Activated CD8-positive, alpha-beta memory T cell treated with anti-CD3 and anti-CD28 coated beads, Interleukin-2, amount 10 ng/mL, durations not matched to agents 7 days and 5 days (primary cell): Measurements from ENCODE around the gene COL2A1. TPM values are rescaled to one million over a fixed set of nuclear protein-coding genes. Genes with fewer than 3 reads are reported as not detected.
A peak's percentile ranks its signal among the peaks of the same experiment; 100 is the strongest.
"Not testable (repeated sequence)": the region's sequence is repeated elsewhere in the genome, so short reads cannot be mapped to it uniquely, and the experiment has no call there.

Experiments used
- ATAC-seq: fragments of 150-1000 bp; cut with Tn5 transposase; one replicate; pipeline ENCODE4 v1.10.0; 2021; ENCODE audit warnings: moderate library complexity
- CTCF ChIA-PET: fragments of 350-600 bp; sonication (Branson Sonifier 250); formaldehyde crosslinking; loops from one replicate; lab custom pipeline; 2021; ENCODE audit warnings: antibody characterized with exemption; lab: Charles Lee
- DNase-seq: peaks from one replicate; pipeline ENCODE4 v3.0.0-alpha.2; 2020
- H3K27ac Mint-ChIP-seq: one replicate; pipeline ENCODE4 v1.8.0; 2021; ENCODE audit warnings: mild to moderate bottlenecking, mixed read lengths
- H3K27me3 Mint-ChIP-seq: one replicate; pipeline ENCODE4 v1.8.0; 2021; ENCODE audit warnings: mixed read lengths
- H3K36me3 Mint-ChIP-seq: one replicate; pipeline ENCODE4 v1.8.0; 2021; ENCODE audit warnings: mild to moderate bottlenecking, mixed read lengths
- H3K4me1 Mint-ChIP-seq: one replicate; pipeline ENCODE4 v1.8.0; 2021; ENCODE audit warnings: mixed read lengths
- H3K4me3 Mint-ChIP-seq: one replicate; pipeline ENCODE4 v1.8.0; 2021; ENCODE audit warnings: mild to moderate bottlenecking, moderate library complexity, mixed read lengths
- H3K9me3 Mint-ChIP-seq: one replicate; pipeline ENCODE4 v1.8.0; 2022; ENCODE audit warnings: low read depth, mixed read lengths
- total RNA-seq, 2 experiments: library from RNA; stranded (reverse); gene quantifications; one replicate each; pipeline ENCODE4 v1.2.3, GENCODE V29; 2021

Gene COL2A1
- total RNA-seq, 2 experiments from 2014 or later = 0.33 TPM; not detected in 1

GRCh38 chr12:47965581-47965980 is 38.7 kb downstream of the COL2A1 start:
- H3K36me3 Mint-ChIP-seq = peaks cover 48% of the 10 kb centered on the region
- no peak for DNase-seq
- H3K4me3 Mint-ChIP-seq = peak overlapping the region; percentile 6
- no peak overlapping the region for H3K27ac Mint-ChIP-seq
- peaks cover 36% of the 10 kb centered on the region for H3K4me1 Mint-ChIP-seq
- peaks cover 26% of the 10 kb centered on the region for H3K27me3 Mint-ChIP-seq
- H3K9me3 Mint-ChIP-seq = no peaks in the 10 kb centered on the region
- CTCF ChIA-PET = interaction anchor here (2.9 to 4.2 kb wide), 3 partner anchors 15 to 192 kb away, joined by 13 to 30 read pairs (median 25); partner anchors contain the start of genes ASB8 and VDR
- ATAC-seq = no peak

DNA sequence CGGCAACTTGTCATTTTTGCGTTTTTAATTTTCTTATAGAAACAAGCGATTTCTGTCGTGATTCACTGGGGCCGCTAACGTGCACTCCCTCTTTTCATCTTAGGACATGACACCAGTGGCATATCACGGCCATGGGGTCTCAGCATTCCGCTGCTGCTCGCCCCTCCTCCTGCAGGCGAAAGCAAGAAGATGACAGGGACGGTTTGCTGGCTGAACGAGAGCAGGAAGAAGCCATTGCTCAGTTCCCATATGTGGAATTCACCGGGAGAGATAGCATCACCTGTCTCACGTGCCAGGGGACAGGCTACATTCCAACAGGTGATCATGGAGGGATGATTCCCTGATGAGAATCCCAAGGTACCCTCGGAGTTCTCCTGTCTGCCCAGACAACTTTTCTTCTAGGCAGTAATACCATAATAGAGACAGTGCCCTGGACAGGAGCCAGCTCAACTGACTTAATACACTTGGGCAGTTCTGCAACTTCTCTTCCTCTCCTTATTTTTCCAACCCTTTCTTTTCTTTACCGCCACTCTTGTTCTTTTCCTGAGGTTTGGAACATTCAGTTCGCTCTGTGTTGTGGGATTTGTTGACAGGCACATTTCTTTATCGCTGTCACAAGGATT is 40.1 kb downstream of the COL2A1 start:
- H3K9me3 Mint-ChIP-seq = no peaks in the 10 kb centered on the region
- peaks cover 44% of the 10 kb centered on the region for H3K36me3 Mint-ChIP-seq
- H3K27me3 Mint-ChIP-seq = peaks cover 38% of the 10 kb centered on the region
- H3K4me3 Mint-ChIP-seq = peak overlapping the region; percentile 94
- H3K27ac Mint-ChIP-seq = peak overlapping the region; percentile 83
- DNase-seq (peak; percentile 46), ATAC-seq (no peak)
- CTCF ChIA-PET = interaction anchor here (0.7 to 4.2 kb wide), 31 partner anchors 10 to 654 kb away, joined by 3 to 30 read pairs (median 5); partner anchors contain the start of genes ASB8, CCDC184 and VDR
- peaks cover 33% of the 10 kb centered on the region for H3K4me1 Mint-ChIP-seq

- H3K9me3 Mint-ChIP-seq = peaks cover 1% of the 10 kb centered on the region
- peaks cover 33% of the 10 kb centered on the region for H3K4me1 Mint-ChIP-seq
- peak within 1 kb of the TSS; percentile 83 for H3K27ac Mint-ChIP-seq
- peaks cover 42% of the 10 kb centered on the region for H3K36me3 Mint-ChIP-seq
- ATAC-seq (peak; percentile 97), DNase-seq (peak; percentile 93)
- H3K4me3 Mint-ChIP-seq = peak within 1 kb of the TSS; percentile 94
- CTCF ChIA-PET = interaction anchor here (0.7 to 4.2 kb wide), 50 partner anchors 9 to 655 kb away, joined by 3 to 30 read pairs (median 4); partner anchors contain the start of genes ASB8, CCDC184 and VDR
- H3K27me3 Mint-ChIP-seq = peaks cover 38% of the 10 kb centered on the region
These were observed 40.8 kb downstream of the COL2A1 start, which contains the start of gene TMEM106C for GRCh38 chr12:47963340-47964040. TMEM106C (plus strand) TSS chr12:47963596; CDS start chr12:47964237, 641 bp downstream.

- ATAC-seq (no peak), DNase-seq (no peak)
- H3K27ac Mint-ChIP-seq = no peak overlapping the region
- no peak overlapping the region for H3K4me3 Mint-ChIP-seq
- H3K4me1 Mint-ChIP-seq = peaks cover 31% of the 10 kb centered on the region
- peaks cover 34% of the 10 kb centered on the region for H3K36me3 Mint-ChIP-seq
- peaks cover 38% of the 10 kb centered on the region for H3K27me3 Mint-ChIP-seq
- CTCF ChIA-PET = interaction anchor here (0.8 to 4.2 kb wide), 15 partner anchors 10 to 230 kb away, joined by 3 to 30 read pairs (median 10); partner anchors contain the start of gene VDR
- H3K9me3 Mint-ChIP-seq = peaks cover 3% of the 10 kb centered on the region
These were observed 42.1 kb downstream of the COL2A1 start for GRCh38 chr12:47962198-47962597.

DNA sequence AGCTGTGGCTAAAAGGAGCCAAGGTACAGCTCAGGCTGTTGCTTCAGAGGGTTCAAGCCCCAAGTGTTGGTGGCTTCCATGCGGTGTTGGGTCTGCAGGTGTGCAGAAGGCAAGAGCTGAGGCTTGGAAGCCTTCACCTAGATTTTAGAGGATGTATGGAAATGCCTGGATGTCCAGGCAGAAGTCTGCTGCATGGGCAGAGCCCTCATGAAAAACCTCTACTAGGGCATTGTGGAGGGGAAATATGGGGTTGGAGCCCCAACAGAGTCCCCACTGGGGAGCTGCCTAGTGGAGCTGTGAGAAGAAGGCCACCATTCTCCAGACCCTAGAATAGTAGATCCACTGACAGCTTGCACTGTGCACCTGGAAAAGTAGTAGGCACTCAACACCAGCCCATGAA is 46.6 kb downstream of the COL2A1 start:
- not testable (repeated sequence) for ATAC-seq, H3K4me3 Mint-ChIP-seq, H3K36me3 Mint-ChIP-seq, H3K9me3 Mint-ChIP-seq, H3K27ac Mint-ChIP-seq, DNase-seq
- CTCF ChIA-PET = interaction anchor here (1.3 kb wide), 1 partner anchor 8 kb away, joined by 3 read pairs; no protein-coding TSS in a partner anchor
- H3K27me3 Mint-ChIP-seq = peaks cover 48% of the 10 kb centered on the region
- H3K4me1 Mint-ChIP-seq = peaks cover 11% of the 10 kb centered on the region

- DNase-seq = no peak
- H3K27me3 Mint-ChIP-seq = peaks cover 23% of the 10 kb centered on the region
- H3K27ac Mint-ChIP-seq = no peak overlapping the region
- peaks cover 10% of the 10 kb centered on the region for H3K4me1 Mint-ChIP-seq
- no peak for ATAC-seq
- CTCF ChIA-PET = interaction anchor here (3.5 kb wide), 1 partner anchor 8 kb away, joined by 14 read pairs; the partner anchor contains the start of gene TMEM106C
- no peak overlapping the region for H3K4me3 Mint-ChIP-seq
- H3K9me3 Mint-ChIP-seq = peaks cover 6% of the 10 kb centered on the region
- peaks cover 3% of the 10 kb centered on the region for H3K36me3 Mint-ChIP-seq
These were observed 49.2 kb downstream of the COL2A1 start for GRCh38 chr12:47955059-47955458.

- peaks cover 6% of the 10 kb centered on the region for H3K9me3 Mint-ChIP-seq
- H3K4me1 Mint-ChIP-seq = peaks cover 11% of the 10 kb centered on the region
- no peak overlapping the region for H3K27ac Mint-ChIP-seq
- no peak overlapping the region for H3K4me3 Mint-ChIP-seq
- peaks cover 3% of the 10 kb centered on the region for H3K36me3 Mint-ChIP-seq
- ATAC-seq (no peak), DNase-seq (no peak)
- CTCF ChIA-PET = interaction anchor here (3.5 kb wide), 1 partner anchor 9 kb away, joined by 14 read pairs; the partner anchor contains the start of gene TMEM106C
- peaks cover 18% of the 10 kb centered on the region for H3K27me3 Mint-ChIP-seq
These were observed 49.7 kb downstream of the COL2A1 start for GRCh38 chr12:47954467-47955045.

DNA sequence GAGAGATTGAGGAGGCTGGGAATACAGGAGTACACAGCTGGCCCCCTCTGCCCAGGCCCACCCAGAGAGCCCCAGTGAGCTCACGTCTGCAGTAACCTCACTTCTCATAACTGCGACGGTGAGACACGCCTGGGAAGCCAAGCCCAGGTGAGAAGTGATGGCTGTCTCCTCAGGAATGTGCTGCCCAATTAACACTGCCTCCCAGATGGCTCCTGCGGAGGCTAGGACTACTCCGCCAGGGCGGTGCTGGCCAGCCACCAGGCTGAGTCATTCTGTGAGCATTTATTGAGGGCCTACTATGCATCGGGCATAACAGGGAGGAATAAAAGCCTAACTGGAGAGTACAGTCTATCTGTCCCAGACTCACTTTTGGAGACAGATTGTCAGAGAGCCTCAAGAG is 50.2 kb downstream of the COL2A1 start:
- Mint-ChIP-seq H3K36me3 (peaks cover 3% of the 10 kb centered on the region), H3K27me3 (peaks cover 15% of the 10 kb centered on the region), H3K4me1 (peaks cover 14% of the 10 kb centered on the region), H3K27ac (no peak overlapping the region), H3K9me3 (peaks cover 6% of the 10 kb centered on the region), H3K4me3 (no peak overlapping the region)
- CTCF ChIA-PET = interaction anchor here (3.5 kb wide), 1 partner anchor 9 kb away, joined by 14 read pairs; the partner anchor contains the start of gene TMEM106C
- ATAC-seq = no peak
- no peak for DNase-seq

GRCh38 chr12:47950856-47951468 is 53.3 kb downstream of the COL2A1 start:
- H3K9me3 Mint-ChIP-seq = no peaks in the 10 kb centered on the region
- ATAC-seq = no peak
- no peaks in the 10 kb centered on the region for H3K36me3 Mint-ChIP-seq
- H3K4me3 Mint-ChIP-seq = no peak overlapping the region
- peaks cover 13% of the 10 kb centered on the region for H3K27me3 Mint-ChIP-seq
- no peak for DNase-seq
- H3K27ac Mint-ChIP-seq = no peak overlapping the region
- H3K4me1 Mint-ChIP-seq = peaks cover 14% of the 10 kb centered on the region
- CTCF ChIA-PET = interaction anchor here (0.8 to 5.9 kb wide), 9 partner anchors 10 to 667 kb away, joined by 3 to 34 read pairs (median 4); partner anchors contain the start of genes TMEM106C and VDR

DNA sequence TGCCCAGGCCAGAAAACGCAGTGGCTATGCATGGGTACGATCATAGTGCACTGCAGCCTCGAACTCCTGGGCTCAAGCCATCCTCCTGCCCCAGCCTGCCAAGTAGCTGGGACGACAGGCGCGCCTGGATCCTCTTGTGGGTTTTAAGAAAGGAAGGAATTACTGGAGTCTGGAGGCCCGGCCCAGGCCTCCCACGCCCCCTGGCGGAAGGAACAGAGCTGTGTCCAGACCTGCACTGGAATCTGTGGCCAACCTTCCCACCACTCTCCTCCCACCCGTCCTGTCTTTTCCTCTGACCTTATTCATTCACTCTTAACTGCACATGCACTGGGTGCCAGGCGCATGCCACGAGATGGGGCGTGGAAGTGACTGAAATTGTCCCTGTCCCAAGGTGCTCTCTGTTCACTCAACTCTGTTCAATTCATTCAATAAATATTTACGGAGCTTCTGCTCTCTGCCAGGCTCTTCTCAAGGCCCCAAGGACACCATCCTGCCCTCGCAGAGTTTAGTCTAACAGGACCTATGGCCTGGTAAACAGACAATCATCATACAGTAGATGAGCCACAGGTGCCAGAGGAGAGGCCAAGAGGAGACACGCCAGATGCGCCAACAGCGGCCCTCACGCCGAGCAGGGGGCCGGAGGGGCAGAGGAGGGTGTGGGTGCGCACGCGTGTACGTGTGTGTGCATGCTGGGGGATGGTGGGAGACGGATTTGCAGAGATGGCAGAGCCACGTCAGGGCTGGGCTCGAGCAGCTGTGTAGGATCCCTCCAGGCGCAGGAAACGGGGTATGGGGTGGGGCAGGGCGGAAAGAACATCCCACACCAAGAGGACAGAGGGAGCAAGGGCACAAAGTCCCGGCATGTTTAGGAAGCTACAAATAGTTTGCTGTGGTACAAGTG is 54.6 kb downstream of the COL2A1 start:
- H3K27me3 Mint-ChIP-seq = peaks cover 8% of the 10 kb centered on the region
- DNase-seq (peak; percentile 60), ATAC-seq (peak; percentile 76)
- H3K27ac Mint-ChIP-seq = no peak overlapping the region
- H3K9me3 Mint-ChIP-seq = no peaks in the 10 kb centered on the region
- H3K4me1 Mint-ChIP-seq = peaks cover 14% of the 10 kb centered on the region
- CTCF ChIA-PET = interaction anchor here (0.6 to 5.9 kb wide), 34 partner anchors 8 to 669 kb away, joined by 3 to 34 read pairs (median 3); partner anchors contain the start of genes TMEM106C and VDR
- H3K36me3 Mint-ChIP-seq = no peaks in the 10 kb centered on the region
- no peak overlapping the region for H3K4me3 Mint-ChIP-seq

DNA sequence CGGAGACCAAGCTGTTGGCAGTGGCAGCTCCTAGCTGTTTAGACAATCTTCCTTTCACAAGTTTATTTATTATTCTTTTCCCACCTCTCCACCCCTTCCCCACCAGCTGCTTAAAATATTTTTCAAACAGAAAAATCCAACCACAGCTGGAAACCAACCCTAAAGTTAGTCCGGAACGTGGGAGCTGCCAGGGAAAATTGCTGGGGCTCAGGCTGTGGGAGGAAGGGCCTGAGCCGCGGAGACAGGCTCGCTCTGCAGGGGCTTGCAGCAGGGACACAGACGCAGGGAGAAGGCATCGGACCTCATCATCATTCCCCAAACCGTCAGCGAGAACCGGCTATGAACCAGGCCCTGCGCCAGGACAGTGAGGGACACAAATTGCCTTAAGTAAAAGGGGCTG is 56.9 kb downstream of the COL2A1 start:
- Mint-ChIP-seq H3K4me3 (no peak overlapping the region), H3K9me3 (no peaks in the 10 kb centered on the region), H3K4me1 (peaks cover 4% of the 10 kb centered on the region), H3K27me3 (peaks cover 5% of the 10 kb centered on the region), H3K36me3 (no peaks in the 10 kb centered on the region), H3K27ac (no peak overlapping the region)
- ATAC-seq (no peak), DNase-seq (no peak)
- CTCF ChIA-PET = interaction anchor here (1.0 to 5.9 kb wide), 4 partner anchors 11 to 42 kb away, joined by 3 to 34 read pairs (median 4); partner anchors contain the start of gene VDR
